Breast epithelium (tissue), 3 donors: Measurements from ENCODE around the gene TMPRSS9.

Source experiments
- POLR2A ChIP-seq: fragments of 450-650 bp; IDR thresholded peaks from one replicate; pipeline ENCODE4 v1.6.1; 2016; ENCODE audit warnings: antibody characterized with exemption, mild to moderate bottlenecking, moderate library complexity
- POLR2AphosphoS5 ChIP-seq, 3 donors: sonication (generic); formaldehyde crosslinking; IDR thresholded peaks; one replicate each; pipeline ENCODE4 v1.6.1; 2017; ENCODE audit warnings: antibody characterized with exemption in 3 of 3
- TF ChIP-seq, protein P1 (sequence below), 3 donors: fragments of 450-650 bp; IDR thresholded peaks; one replicate each; pipeline ENCODE4 v1.5.1; 2016 to 2017; ENCODE audit warnings: antibody characterized with exemption in 3 of 3, mild to moderate bottlenecking in 3 of 3, moderate library complexity in 3 of 3

DNA sequence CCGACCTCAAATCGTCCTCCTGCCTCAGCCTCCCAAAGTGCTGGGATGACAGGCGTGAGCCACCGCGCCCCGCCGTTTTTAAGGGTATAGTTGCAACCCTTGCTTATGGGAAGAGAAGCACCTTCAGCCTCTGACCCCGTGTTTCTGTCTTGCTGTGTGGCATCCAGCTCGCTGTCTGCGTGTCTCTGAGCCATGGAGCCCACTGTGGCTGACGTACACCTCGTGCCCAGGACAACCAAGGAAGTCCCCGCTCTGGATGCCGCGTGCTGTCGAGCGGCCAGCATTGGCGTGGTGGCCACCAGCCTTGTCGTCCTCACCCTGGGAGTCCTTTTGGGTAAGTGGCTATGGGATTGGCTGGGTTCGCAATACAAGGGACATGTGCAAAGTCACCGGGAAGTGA is 29.5 kb downstream of the TMPRSS9 start:
- TF ChIP-seq, protein P1, sequence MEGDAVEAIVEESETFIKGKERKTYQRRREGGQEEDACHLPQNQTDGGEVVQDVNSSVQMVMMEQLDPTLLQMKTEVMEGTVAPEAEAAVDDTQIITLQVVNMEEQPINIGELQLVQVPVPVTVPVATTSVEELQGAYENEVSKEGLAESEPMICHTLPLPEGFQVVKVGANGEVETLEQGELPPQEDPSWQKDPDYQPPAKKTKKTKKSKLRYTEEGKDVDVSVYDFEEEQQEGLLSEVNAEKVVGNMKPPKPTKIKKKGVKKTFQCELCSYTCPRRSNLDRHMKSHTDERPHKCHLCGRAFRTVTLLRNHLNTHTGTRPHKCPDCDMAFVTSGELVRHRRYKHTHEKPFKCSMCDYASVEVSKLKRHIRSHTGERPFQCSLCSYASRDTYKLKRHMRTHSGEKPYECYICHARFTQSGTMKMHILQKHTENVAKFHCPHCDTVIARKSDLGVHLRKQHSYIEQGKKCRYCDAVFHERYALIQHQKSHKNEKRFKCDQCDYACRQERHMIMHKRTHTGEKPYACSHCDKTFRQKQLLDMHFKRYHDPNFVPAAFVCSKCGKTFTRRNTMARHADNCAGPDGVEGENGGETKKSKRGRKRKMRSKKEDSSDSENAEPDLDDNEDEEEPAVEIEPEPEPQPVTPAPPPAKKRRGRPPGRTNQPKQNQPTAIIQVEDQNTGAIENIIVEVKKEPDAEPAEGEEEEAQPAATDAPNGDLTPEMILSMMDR (IDR thresholded peaks at IDR 0.05), result no peak
- TF ChIP-seq POLR2A (no peak), POLR2AphosphoS5 (IDR thresholded peaks at IDR 0.05) (no peak)
